Esophagus squamous epithelium (tissue), 5 donors: ENCODE measurements around the gene PIH1D1. TPM values are rescaled to one million over a fixed set of nuclear protein-coding genes. Genes with fewer than 3 reads are reported as not detected.

Experiments used
- DNase-seq: peaks from one replicate; lab custom pipeline; 2025; lab: John Stamatoyannopoulos, UW
- H3K27ac ChIP-seq, 4 donors: fragments of 200-600 bp; sonication (generic); one replicate each; pipeline ENCODE4 v1.5.1; 2016 to 2019; ENCODE audit warnings: mild to moderate bottlenecking in 1 of 4
- H3K27me3 ChIP-seq, 4 donors: fragments of 200-600 bp; sonication (generic); 1 replicate in 3 of 4; 2 replicates in 1 of 4; pipeline versions ENCODE4 v1.5.1 to v1.6.0; 2017 to 2021; ENCODE audit warnings: antibody characterized with exemption in 1 of 4
- H3K36me3 ChIP-seq, 3 donors: fragments of 200-600 bp; sonication (generic); one replicate each; pipeline ENCODE4 v1.5.1; 2016 to 2019
- H3K4me1 ChIP-seq, 3 donors: fragments of 200-600 bp; sonication (generic); one replicate each; pipeline ENCODE4 v1.5.1; 2017 to 2019
- H3K4me3 ChIP-seq, 4 donors: fragments of 200-600 bp; sonication (generic); 1 replicate in 3 of 4; 2 replicates in 1 of 4; pipeline ENCODE4 v1.5.1; 2016 to 2019; ENCODE audit warnings: mild to moderate bottlenecking in 2 of 4, moderate library complexity in 1 of 4
- H3K9me3 ChIP-seq, 3 donors: fragments of 200-600 bp; sonication (generic); one replicate each; pipeline ENCODE4 v1.5.1; 2016 to 2019
- CTCF ChIP-seq, 6 experiments: fragments of 450-650 bp in 4 of 6; fragments of 200-600 bp in 2 of 6; sonication (generic) in 2 of 6; IDR thresholded peaks; one replicate each; pipeline ENCODE4 v1.5.1; 2016 to 2019; ENCODE audit warnings: antibody characterized with exemption in 6 of 6, mild to moderate bottlenecking in 4 of 6, moderate library complexity in 4 of 6
- POLR2A ChIP-seq, 4 donors: fragments of 450-650 bp; IDR thresholded peaks; one replicate each; pipeline ENCODE4 v1.6.1; 2017; ENCODE audit warnings: antibody characterized with exemption in 4 of 4, mild to moderate bottlenecking in 4 of 4, moderate library complexity in 3 of 4
- WGBS, 2 donors: methylation state at CpG; one replicate each; pipeline ENCODE4 v1.1.5; 2018; 5-methylcytosine and 5-hydroxymethylcytosine counted together
- intact Hi-C: fragments of 100-400 bp; cut with DNase I; formaldehyde crosslinking; loops from one replicate; pipeline ENCODE4 v1.15.0; 2022
- total RNA-seq, 4 donors: library from RNA; depleted of rRNA; stranded (reverse); fragments of >200 nt; gene quantifications; one replicate each; pipeline ENCODE4 v1.1.0, GENCODE V29; 2016
- donor health status: DM: yes; HTN: yes; CAD: no.

Gene PIH1D1
- total RNA-seq, 4 donors from 2014 or later: 54.4 to 91.2 (median 67.2) TPM

GRCh38 chr19:49491030-49491803, 39.6 kb upstream of the PIH1D1 start:
- H3K4me1 ChIP-seq: peaks cover 13 to 52% (median 32%) of the 10 kb centered on the region in 3 donors
- intact Hi-C loops: no loop called here
- no peaks in the 10 kb centered on the region for H3K9me3 ChIP-seq
- 65 to 72% methylated on average over 6 to 11 of the region's 17 CpGs for WGBS, 2 donors
- no peaks in the 10 kb centered on the region for H3K27me3 ChIP-seq
- no peak for DNase-seq
- TF ChIP-seq CTCF (IDR thresholded peaks at IDR 0.05) (no peak), POLR2A (IDR thresholded peaks at IDR 0.05) (no peak)
- peak overlapping the region in 3 of 4 donors; percentile 93 to 98 (median 96) for H3K27ac ChIP-seq
- peaks cover 16 to 50% (median 31%) of the 10 kb centered on the region in 3 donors for H3K36me3 ChIP-seq
- H3K4me3 ChIP-seq: no peak overlapping the region

GRCh38 chr19:49490287-49491029, 38.8 kb upstream of the PIH1D1 start:
- peaks cover 9 to 47% (median 29%) of the 10 kb centered on the region in 3 donors for H3K4me1 ChIP-seq
- TF ChIP-seq CTCF (IDR thresholded peaks at IDR 0.05): no peak
- TF ChIP-seq POLR2A (IDR thresholded peaks at IDR 0.05): no peak
- intact Hi-C loops: no loop called here
- peaks cover 16 to 50% (median 31%) of the 10 kb centered on the region in 3 donors for H3K36me3 ChIP-seq
- peak overlapping the region in 2 of 4 donors; percentile 83 to 90 for H3K4me3 ChIP-seq
- no peak for DNase-seq
- 50 to 82% methylated on average over 1 to 19 of the region's 27 CpGs for WGBS, 2 donors
- no peaks in the 10 kb centered on the region for H3K27me3 ChIP-seq
- peak overlapping the region in 3 of 4 donors; percentile 93 to 98 (median 96) for H3K27ac ChIP-seq
- no peaks in the 10 kb centered on the region for H3K9me3 ChIP-seq

GRCh38 chr19:49489601-49490167, 38.1 kb upstream of the PIH1D1 start:
- TF ChIP-seq POLR2A (IDR thresholded peaks at IDR 0.05) (no peak), CTCF (IDR thresholded peaks at IDR 0.05) (peak in 1 of 6 experiments; percentile 26)
- WGBS, 2 donors: 47 to 53% methylated on average over 8 to 13 of the region's 15 CpGs
- peaks cover 16 to 50% (median 31%) of the 10 kb centered on the region in 3 donors for H3K36me3 ChIP-seq
- no peaks in the 10 kb centered on the region for H3K9me3 ChIP-seq
- intact Hi-C loops: no loop called here
- H3K4me3 ChIP-seq: peak overlapping the region; percentile 51 to 99 (median 86)
- H3K4me1 ChIP-seq: peaks cover 8 to 41% (median 27%) of the 10 kb centered on the region in 3 donors
- no peak for DNase-seq
- peak overlapping the region; percentile 80 to 98 (median 94) for H3K27ac ChIP-seq
- no peaks in the 10 kb centered on the region for H3K27me3 ChIP-seq

- Histone ChIP-seq H3K27me3 (no peaks in the 10 kb centered on the region), H3K27ac (peak overlapping the region; percentile 80 to 98 (median 94)), H3K9me3 (no peaks in the 10 kb centered on the region), H3K4me1 (peaks cover 8 to 41% (median 27%) of the 10 kb centered on the region in 3 donors), H3K36me3 (peaks cover 16 to 50% (median 31%) of the 10 kb centered on the region in 3 donors), H3K4me3 (peak overlapping the region; percentile 51 to 99 (median 86))
- DNase-seq: no peak
- TF ChIP-seq POLR2A (IDR thresholded peaks at IDR 0.05) (no peak), CTCF (IDR thresholded peaks at IDR 0.05) (no peak)
- WGBS, 2 donors: 9 to 15% methylated on average over 14 to 15 of the region's 15 CpGs
- intact Hi-C loops: no loop called here
These were observed 37.4 kb upstream of the PIH1D1 start for GRCh38 chr19:49488863-49489537.
